GM21723 (cell line): Measurements from ENCODE around the gene ZNF789.

Experiments used
- ATAC-seq: cut with Tn5 transposase; IDR thresholded peaks from one replicate; pipeline ENCODE4 v1.9.1; 2021; ENCODE audit warnings: mild to moderate bottlenecking, moderate library complexity; ENCODE audit not compliant: unreplicated experiment

The ZNF789 gene

DNA sequence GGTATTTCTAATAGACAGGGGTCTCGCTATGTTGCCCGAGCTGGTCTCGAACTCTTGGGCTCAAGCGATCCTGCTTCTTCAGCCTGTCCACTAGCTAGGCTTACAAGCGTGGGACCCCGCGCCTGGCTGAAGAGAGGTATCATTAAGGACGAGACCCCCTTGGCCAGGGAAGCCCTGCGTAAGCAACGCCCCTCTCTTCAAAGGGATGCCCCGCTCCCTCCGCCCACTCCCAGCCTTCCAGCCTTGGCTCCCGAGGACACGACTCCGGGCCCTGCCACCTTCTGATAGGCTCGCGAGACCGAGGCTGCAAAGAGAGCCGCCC lies 31.6 kb downstream of the ZNF789 start:
- no peak for ATAC-seq

GRCh38 chr7:99504603-99505323 lies 32.1 kb downstream of the ZNF789 start, which contains the start of gene ZKSCAN5:
ZKSCAN5 (plus strand) TSS chr7:99504662; CDS start chr7:99506045, 1,383 bp downstream.
- ATAC-seq = peak; percentile 76

GRCh38 chr7:99505324-99505662 lies 32.6 kb downstream of the ZNF789 start:
- ATAC-seq = peak; percentile 5

DNA sequence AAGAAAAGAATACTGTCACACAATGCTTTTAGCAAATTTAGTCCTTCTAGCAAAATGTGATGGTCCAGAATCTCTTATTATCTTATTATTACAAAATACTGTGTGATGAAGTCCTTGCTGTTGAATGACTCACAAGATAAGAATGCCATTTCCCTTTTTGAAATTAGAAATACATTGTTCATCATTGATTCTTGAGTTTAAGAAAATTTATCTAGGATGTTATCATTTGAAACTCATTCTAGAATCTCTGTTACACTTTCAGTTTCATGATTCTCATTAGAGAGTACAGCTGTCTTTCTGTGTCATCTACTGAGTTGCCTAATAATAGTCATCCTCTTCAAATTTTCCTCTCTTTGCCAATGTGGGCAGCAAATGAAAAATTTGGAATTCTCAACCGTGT lies 41.4 kb downstream of the ZNF789 start:
- ATAC-seq = no peak

DNA sequence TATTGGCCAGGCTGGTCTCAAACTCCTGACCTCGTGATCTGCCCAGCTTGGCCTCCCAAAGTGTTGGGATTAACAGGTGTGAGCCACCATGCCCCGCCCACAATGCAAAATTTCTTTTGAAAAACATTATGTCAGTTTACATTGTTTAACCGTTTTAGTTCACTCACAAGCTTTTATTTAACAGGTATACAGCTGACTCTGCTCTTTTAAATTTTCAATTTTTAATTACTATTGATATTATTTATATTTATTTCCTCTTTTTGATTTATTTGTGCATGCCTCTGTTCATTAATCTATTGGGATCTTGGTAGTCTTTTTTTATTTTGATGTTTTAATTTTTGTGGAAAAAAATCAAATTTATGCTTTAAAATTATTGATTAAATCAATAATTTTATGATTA lies 48.7 kb downstream of the ZNF789 start:
- ATAC-seq = no peak

DNA sequence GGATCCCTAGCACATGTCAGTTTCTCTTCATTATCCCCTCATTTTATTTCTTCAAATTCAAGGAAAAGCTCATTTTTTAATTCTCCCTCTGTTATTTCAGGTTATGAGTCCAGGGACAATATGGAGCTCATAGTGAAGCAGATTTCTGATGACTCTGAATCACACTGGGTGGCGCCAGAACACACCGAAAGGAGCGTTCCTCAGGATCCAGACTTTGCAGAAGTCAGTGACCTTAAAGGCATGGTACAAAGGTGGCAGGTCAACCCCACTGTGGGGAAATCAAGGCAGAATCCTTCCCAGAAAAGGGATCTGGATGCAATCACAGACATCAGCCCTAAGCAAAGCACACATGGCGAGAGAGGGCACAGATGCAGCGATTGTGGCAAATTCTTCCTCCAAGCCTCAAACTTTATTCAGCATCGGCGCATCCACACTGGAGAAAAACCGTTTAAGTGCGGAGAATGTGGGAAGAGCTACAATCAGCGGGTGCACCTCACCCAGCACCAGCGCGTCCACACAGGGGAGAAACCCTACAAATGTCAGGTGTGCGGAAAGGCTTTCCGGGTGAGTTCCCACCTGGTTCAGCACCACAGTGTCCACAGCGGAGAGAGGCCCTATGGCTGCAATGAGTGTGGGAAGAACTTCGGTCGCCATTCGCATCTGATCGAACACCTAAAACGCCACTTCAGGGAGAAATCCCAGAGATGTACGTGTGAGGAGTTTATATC lies 53.2 kb downstream of the ZNF789 start:
- no peak for ATAC-seq

DNA sequence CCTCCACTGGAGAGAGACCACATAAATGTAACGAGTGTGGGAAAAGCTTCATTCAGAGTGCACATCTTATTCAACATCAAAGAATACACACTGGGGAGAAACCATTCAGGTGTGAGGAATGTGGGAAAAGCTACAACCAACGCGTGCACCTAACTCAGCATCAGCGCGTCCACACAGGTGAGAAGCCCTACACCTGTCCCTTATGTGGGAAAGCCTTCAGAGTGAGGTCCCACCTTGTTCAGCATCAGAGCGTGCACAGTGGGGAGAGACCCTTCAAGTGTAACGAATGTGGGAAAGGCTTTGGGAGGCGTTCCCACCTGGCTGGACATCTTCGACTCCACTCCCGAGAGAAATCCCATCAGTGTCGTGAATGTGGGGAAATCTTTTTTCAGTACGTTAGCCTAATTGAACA lies 58.7 kb downstream of the ZNF789 start:
- ATAC-seq = no peak

DNA sequence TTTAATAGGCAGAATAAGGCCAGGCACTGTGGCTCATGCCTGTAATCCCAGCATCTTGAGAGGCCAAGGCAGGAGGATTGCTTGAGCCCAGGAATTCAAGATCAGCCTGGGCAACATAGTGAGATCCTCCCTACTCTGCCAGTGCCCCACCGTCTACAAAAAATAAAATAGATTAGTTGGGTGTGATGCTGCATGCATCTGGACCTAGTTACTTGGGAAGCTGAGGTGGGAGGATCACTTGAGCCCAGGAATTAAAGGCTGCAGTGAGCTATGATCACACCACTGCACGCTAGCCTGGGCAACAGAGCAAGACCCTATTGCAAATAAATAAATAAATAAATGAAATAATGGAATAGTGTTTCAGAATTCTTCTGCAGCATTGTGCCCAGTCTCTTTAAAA lies 63.0 kb downstream of the ZNF789 start:
- no peak for ATAC-seq
